ENCODE measurements around the gene ADAMTS12. TPM values are rescaled to one million over a fixed set of nuclear protein-coding genes. Genes with fewer than 3 reads are reported as not detected.
A peak's percentile ranks its signal among the peaks of the same experiment; 100 is the strongest.
"Not testable (repeated sequence)": the region's sequence is repeated elsewhere in the genome, so short reads cannot be mapped to it uniquely, and the experiment has no call there.

Gene ADAMTS12
- polyA plus RNA-seq, 5 donors: 36.3 to 57.8 (median 55.2) TPM

GRCh38 chr5:33530183-33531036 is 361.4 kb downstream of the ADAMTS12 start:
- no peak for DNase-seq

- DNase-seq: no peak
Measured at GRCh38 chr5:33527696-33528095, 364.1 kb downstream of the ADAMTS12 start.

GRCh38 chr5:33526755-33527154 is 365.0 kb downstream of the ADAMTS12 start:
- no peak for DNase-seq

- no peak for DNase-seq
Measured at GRCh38 chr5:33524476-33524875, 367.3 kb downstream of the ADAMTS12 start.

GRCh38 chr5:33523208-33523771 is 368.5 kb downstream of the ADAMTS12 start:
- DNase-seq: no peak

GRCh38 chr5:33516421-33516820 is 375.4 kb downstream of the ADAMTS12 start:
- no peak for DNase-seq

- DNase-seq: not testable (repeated sequence)
Measured at GRCh38 chr5:33515366-33515765, 376.4 kb downstream of the ADAMTS12 start.

GRCh38 chr5:33513462-33514185 is 378.2 kb downstream of the ADAMTS12 start:
- DNase-seq: no peak

GRCh38 chr5:33509036-33509435 is 382.8 kb downstream of the ADAMTS12 start:
- no peak for DNase-seq

GRCh38 chr5:33507426-33507825 is 384.4 kb downstream of the ADAMTS12 start:
- no peak for DNase-seq

GRCh38 chr5:33504570-33504969 is 387.2 kb downstream of the ADAMTS12 start:
- no peak for DNase-seq

GRCh38 chr5:33501899-33502298 is 389.9 kb downstream of the ADAMTS12 start:
- DNase-seq: no peak

GRCh38 chr5:33501260-33501659 is 390.5 kb downstream of the ADAMTS12 start:
- DNase-seq: no peak

- peak; percentile 23 to 37 for DNase-seq
Measured at GRCh38 chr5:33494466-33494865, 397.3 kb downstream of the ADAMTS12 start.

- DNase-seq: no peak
Measured at GRCh38 chr5:33491941-33492340, 399.8 kb downstream of the ADAMTS12 start.

GRCh38 chr5:33490071-33490665 is 401.6 kb downstream of the ADAMTS12 start:
- no peak for DNase-seq

- DNase-seq: no peak
Measured at GRCh38 chr5:33489481-33490067, 402.2 kb downstream of the ADAMTS12 start.

- DNase-seq: no peak
Measured at GRCh38 chr5:33488558-33489355, 403.0 kb downstream of the ADAMTS12 start.

- DNase-seq: peak; percentile 15 to 18
Measured at GRCh38 chr5:33487236-33487635, 404.6 kb downstream of the ADAMTS12 start.

- DNase-seq: no peak
Measured at GRCh38 chr5:33482335-33482734, 409.5 kb downstream of the ADAMTS12 start.

GRCh38 chr5:33480876-33481275 is 410.9 kb downstream of the ADAMTS12 start:
- no peak for DNase-seq
